ENCODE measurements around the gene ARIH1. TPM values are rescaled to one million over a fixed set of nuclear protein-coding genes. Genes with fewer than 3 reads are reported as not detected.

The ARIH1 gene
- total RNA-seq, 1 donor from 2014 or later = 54.8 TPM

GRCh38 chr15:72536506-72536905 lies 62.4 kb downstream of the ARIH1 start:
- intact Hi-C loops (cut with DNase I) = no loop called here

GRCh38 chr15:72538931-72539330 lies 64.8 kb downstream of the ARIH1 start:
- Histone ChIP-seq H3K36me3 (no peaks in the 10 kb centered on the region), H3K27me3 (no peaks in the 10 kb centered on the region), H3K9me3 (peaks cover 5% of the 10 kb centered on the region), H3K4me3 (no peak overlapping the region), H3K27ac (no peak overlapping the region), H3K4me1 (peaks cover 6% of the 10 kb centered on the region)
- TF ChIP-seq POLR2A (IDR thresholded peaks at IDR 0.05) = no peak
- intact Hi-C loops (cut with DNase I) = no loop called here
- no peak for DNase-seq (ENCODE audit: extremely low spot score in 2 of 2)

More at GRCh38 chr15:72536506-72536905, 62.4 kb downstream of the ARIH1 start:
- Histone ChIP-seq H3K27me3 (no peaks in the 10 kb centered on the region), H3K36me3 (no peaks in the 10 kb centered on the region), H3K9me3 (peaks cover 5% of the 10 kb centered on the region), H3K4me3 (no peak overlapping the region), H3K4me1 (peaks cover 6% of the 10 kb centered on the region), H3K27ac (no peak overlapping the region)
- TF ChIP-seq, protein P1, sequence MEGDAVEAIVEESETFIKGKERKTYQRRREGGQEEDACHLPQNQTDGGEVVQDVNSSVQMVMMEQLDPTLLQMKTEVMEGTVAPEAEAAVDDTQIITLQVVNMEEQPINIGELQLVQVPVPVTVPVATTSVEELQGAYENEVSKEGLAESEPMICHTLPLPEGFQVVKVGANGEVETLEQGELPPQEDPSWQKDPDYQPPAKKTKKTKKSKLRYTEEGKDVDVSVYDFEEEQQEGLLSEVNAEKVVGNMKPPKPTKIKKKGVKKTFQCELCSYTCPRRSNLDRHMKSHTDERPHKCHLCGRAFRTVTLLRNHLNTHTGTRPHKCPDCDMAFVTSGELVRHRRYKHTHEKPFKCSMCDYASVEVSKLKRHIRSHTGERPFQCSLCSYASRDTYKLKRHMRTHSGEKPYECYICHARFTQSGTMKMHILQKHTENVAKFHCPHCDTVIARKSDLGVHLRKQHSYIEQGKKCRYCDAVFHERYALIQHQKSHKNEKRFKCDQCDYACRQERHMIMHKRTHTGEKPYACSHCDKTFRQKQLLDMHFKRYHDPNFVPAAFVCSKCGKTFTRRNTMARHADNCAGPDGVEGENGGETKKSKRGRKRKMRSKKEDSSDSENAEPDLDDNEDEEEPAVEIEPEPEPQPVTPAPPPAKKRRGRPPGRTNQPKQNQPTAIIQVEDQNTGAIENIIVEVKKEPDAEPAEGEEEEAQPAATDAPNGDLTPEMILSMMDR (IDR thresholded peaks at IDR 0.05) = no peak
- no peak for TF ChIP-seq POLR2AphosphoS5 (IDR thresholded peaks at IDR 0.05; ENCODE audit: insufficient read depth in 1 of 2, low read depth in 1 of 2)
- TF ChIP-seq POLR2A (IDR thresholded peaks at IDR 0.05) = no peak
- DNase-seq (ENCODE audit: extremely low spot score in 2 of 2) = no peak

DNA sequence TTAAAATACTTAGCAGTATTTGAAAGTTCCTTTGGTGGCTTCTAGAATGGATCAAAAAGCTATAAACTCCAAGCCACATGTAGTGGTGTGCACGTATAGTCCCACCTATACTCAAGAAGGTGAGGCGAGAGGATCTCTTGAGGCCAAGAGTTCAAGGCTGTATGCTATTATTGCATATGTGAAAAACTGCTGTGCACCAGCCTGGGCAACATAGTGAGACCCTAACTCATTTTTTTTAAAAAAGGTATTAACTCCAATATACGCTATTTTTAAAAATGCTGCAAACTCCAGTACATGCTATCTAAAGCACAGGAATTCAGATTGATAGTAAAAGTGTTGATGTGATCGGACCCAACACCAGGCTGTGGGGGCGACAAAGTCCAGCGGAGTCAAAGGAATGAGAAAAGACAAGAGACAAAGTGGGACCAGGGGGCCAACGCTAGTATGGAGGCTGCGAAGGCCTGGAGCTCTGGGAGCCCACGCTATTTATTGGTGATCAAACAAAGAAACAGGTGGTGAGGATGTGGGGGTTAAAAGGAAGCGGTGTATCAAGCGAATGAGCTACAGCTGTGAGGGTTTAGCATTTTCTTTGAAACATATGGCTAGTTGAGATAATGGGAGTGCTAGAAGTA lies 66.6 kb downstream of the ARIH1 start:
- H3K9me3 ChIP-seq = peaks cover 5% of the 10 kb centered on the region
- no peak overlapping the region for H3K27ac ChIP-seq
- H3K4me3 ChIP-seq = no peak overlapping the region
- H3K27me3 ChIP-seq = no peaks in the 10 kb centered on the region
- H3K36me3 ChIP-seq = no peaks in the 10 kb centered on the region
- no peak for DNase-seq (ENCODE audit: extremely low spot score in 2 of 2)
- intact Hi-C loops (cut with DNase I) = no loop called here
- TF ChIP-seq POLR2A (IDR thresholded peaks at IDR 0.05) (no peak), POLR2AphosphoS5 (IDR thresholded peaks at IDR 0.05; ENCODE audit: insufficient read depth in 1 of 2, low read depth in 1 of 2) (no peak)
- TF ChIP-seq, protein P1 (IDR thresholded peaks at IDR 0.05) = no peak
- peaks cover 6% of the 10 kb centered on the region for H3K4me1 ChIP-seq

GRCh38 chr15:72541674-72542073 lies 67.5 kb downstream of the ARIH1 start:
- no peaks in the 10 kb centered on the region for H3K36me3 ChIP-seq
- peaks cover 6% of the 10 kb centered on the region for H3K4me1 ChIP-seq
- DNase-seq (ENCODE audit: extremely low spot score in 2 of 2) = no peak
- TF ChIP-seq POLR2AphosphoS5 (IDR thresholded peaks at IDR 0.05; ENCODE audit: insufficient read depth in 1 of 2, low read depth in 1 of 2) (no peak), POLR2A (IDR thresholded peaks at IDR 0.05) (no peak)
- TF ChIP-seq, protein P1 (IDR thresholded peaks at IDR 0.05) = no peak
- no peak overlapping the region for H3K4me3 ChIP-seq
- peaks cover 5% of the 10 kb centered on the region for H3K9me3 ChIP-seq
- no peaks in the 10 kb centered on the region for H3K27me3 ChIP-seq
- intact Hi-C loops (cut with DNase I) = no loop called here
- no peak overlapping the region for H3K27ac ChIP-seq

DNA sequence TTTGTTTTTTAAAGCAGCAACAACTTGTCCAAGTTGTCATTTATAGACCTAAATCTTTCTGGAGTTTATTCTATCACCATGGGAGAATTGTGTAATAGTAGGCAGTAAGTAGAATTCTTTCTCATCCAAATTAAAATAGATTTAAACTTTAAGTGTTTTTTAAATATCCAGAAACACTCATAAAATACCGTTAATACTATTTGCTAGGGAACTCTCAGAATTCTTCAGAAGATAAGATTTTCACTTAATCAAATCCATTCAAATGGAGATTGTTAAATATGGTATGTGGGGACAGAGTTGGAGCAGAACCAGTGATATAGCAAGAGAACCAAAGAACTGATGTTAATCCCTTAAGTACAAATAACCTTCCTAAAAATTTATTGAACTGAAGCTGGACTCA lies 71.0 kb downstream of the ARIH1 start:
- Histone ChIP-seq H3K9me3 (peaks cover 5% of the 10 kb centered on the region), H3K36me3 (no peaks in the 10 kb centered on the region), H3K27ac (no peak overlapping the region), H3K4me3 (no peak overlapping the region), H3K27me3 (no peaks in the 10 kb centered on the region), H3K4me1 (no peaks in the 10 kb centered on the region)
- no peak for DNase-seq (ENCODE audit: extremely low spot score in 2 of 2)
- intact Hi-C loops (cut with DNase I) = no loop called here
- TF ChIP-seq POLR2AphosphoS5 (IDR thresholded peaks at IDR 0.05; ENCODE audit: insufficient read depth in 1 of 2, low read depth in 1 of 2) (no peak), POLR2A (IDR thresholded peaks at IDR 0.05) (no peak)
- TF ChIP-seq, protein P1 (IDR thresholded peaks at IDR 0.05) = no peak

All from vagina (tissue), 2 donors.